Measurements from ENCODE around the gene VDAC1.

DNA sequence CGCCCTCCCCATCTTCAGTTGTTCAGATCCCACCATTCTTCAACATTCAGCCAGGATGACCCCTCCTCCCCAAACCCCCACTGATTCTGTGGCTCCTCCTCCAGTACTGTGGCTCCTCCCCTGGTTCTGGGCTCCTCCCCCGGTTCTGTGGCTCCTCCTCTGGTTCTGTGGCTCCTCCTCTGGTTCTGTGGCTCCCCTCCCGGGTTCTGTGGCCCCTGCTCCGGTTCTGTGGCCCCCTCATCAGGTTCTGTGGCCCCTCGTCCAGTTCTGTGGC lies 69.2 kb downstream of the VDAC1 start:
- TF ChIP-seq GATA3 (IDR thresholded peaks at IDR 0.05; ENCODE audit: low read depth, low read length) (no peak), GATA2 (IDR thresholded peaks at IDR 0.05; ENCODE audit: low read depth, low read length) (no peak)

Measured in SH-SY5Y (cell line).